T-helper 9 cell (primary cell): Measurements from ENCODE around the gene UNC79.

ENCODE experiments used
- DNase-seq: peaks from one replicate; pipeline ENCODE4 v3.0.0-alpha.2; 2020

Gene UNC79

DNA sequence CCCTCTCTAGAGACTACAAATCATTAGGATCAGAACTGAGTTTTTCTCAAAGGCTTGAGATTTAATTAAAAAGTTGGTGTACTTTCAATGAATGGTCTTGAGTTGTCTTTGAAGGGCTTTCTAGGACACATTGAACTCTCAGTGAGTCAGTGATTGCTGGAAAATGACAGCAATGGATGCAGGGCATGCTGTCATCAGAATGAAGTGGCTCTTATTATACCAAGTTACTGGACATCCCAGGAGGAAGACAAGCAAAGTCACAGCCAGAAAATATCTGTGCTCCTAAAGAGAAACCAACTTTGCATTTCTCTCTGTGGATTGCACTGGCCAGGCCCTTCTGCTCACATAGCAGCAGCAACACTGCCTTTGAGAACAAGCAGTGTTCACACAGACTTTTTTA is 244.9 kb downstream of the UNC79 start:
- DNase-seq, result no peak

DNA sequence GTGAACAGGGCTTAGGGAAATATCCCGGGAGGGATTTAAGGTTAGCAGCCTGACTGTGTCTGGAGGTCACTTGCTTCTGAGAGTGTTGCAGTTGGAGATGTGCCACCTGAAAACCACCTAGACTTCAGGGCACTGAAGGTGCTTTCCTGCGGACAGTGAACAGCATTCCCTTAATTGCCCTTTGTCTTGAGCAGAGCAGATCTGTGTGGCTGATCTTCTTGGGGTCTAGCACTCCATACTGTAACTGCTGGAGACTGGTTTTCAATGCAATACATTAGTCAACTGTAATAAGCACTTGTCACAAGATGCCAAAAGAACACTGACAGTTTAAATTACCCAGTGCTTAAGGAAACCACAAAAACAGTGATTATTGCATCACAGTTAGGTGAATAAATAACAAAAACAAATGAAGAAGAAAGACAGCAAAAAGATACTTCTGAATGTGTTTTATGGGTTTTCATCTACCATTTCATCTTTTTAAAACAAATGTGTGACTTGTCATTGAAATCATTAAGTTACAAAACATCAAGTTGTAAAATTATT is 245.7 kb downstream of the UNC79 start:
- DNase-seq, result no peak

DNA sequence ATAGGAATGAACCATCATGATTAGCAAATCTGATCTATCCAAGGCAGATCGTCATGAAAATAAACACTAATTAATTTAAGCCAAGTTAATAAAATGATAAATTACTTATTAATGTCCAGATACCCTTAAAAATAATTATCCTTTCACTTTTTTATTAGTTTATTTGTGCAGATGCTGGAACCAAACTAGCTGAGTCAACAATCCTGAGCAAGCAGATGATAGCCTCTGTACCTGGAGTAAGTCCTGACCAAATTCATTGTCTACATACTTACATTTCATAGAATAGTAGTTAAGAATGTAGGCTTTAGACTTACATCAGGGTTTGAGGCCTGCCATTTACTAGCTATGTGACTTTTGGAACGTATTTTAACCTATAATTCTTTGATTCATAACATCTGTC is 251.7 kb downstream of the UNC79 start:
- DNase-seq, result no peak

DNA sequence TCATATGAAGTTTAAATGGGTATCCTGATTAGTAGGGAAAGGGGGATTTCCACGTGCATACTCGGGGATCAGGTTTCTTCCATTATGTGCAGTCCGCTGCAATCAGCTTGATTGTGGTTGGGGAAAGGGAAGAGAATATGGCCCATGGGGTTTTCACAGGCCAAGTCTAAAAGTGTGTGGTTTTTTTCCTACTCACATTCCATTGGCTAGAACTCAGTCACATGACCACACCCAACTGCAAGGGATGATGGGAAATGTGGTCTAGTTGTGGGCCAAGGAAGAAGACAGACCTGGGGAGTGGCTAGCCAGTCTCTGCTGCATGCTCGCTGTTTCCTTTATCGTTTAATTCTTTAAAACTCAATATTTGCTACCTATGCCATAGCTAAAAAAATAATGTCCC is 252.5 kb downstream of the UNC79 start:
- DNase-seq, result no peak

DNA sequence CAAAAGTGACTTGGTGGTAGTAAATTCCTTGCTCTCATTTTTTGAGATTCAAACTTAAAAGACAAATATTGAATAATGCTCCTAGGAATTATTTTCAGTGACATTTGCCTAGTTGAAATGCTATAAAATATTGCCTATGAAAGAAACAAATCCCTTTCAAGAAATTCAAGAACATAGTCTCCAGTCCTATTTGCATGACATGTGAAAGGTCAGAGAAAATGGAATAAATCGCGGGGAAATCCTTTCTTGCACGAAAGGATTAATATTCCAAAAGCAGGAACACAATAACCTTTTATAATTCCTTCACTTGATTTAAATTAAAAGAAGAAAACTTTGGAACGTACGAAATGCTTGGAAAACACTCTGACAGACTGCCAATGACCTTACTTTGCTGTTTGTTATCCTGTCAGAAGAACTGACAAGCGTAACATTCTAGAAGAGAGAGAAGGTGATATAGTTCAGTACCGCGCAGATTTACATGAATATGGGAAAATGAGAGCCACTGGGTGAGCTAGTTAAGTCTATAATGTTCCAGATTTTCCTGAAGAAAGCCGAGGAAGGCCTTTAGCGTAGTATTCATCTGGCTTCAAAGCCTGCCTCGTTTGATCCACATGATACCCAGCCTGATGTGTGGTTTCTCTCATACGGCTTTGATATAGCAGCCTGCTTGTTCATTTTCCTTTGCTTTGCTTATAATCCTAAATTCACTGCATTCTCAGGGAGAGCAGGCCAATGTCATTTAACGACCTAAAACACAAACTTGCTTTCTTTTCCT is 254.6 kb downstream of the UNC79 start:
- no peak for DNase-seq

DNA sequence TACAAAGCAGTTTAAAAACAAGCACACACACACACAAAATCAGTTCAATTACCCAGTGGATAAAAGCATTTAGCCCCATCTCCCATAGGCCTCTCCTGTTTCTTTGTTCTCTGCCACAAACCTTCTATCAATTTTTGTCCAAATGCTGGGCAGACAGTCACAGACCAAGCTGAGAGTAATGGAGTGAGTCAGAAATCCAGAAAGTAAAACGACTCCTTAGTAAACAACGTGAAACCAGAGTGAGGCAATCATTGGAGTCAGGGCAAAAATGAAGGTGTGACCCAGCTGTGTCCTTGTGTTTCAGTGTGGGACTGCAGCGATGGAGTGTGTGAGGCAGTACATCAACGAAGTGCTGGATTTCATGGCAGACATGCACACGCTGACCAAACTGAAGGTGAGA is 255.5 kb downstream of the UNC79 start:
- no peak for DNase-seq

DNA sequence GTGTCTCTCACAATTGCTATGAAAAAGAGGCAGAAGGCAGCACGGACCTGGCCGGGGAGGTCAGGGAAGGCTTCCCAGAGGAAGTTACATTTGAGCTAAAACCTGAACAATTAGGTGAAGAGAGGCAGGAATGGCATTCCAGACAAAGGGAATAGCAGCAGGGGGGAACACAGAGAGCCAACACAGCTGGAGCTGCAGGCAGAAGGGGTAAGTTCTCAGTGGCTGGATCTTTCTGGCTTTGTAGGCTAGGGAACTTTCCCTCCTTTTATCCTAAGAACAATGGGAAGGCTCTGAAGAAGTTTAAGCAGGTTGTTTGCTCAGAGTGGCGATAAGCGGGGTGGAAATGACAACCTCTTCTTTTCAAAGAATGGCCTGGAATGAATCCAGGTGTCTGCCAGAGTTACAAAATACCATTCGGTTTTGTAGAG is 257.5 kb downstream of the UNC79 start:
- no peak for DNase-seq

DNA sequence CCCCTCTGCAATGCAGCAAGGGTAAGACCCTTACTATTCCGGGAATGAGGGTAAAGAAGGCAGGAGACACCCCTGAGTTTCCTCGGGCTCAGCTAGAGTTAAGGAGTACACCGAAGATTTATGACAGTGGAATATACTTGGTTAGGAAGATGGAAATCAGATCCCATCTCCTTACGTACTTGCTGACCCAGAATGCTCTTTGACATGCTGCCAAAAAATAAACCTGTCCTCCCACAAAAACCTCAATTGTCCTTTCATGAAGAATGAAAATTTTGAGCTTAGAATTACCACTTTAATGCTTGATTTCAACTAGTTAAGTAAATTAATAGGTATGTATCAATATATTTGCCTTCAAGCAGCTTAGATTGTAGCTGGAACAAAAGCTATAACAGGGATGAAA is 258.1 kb downstream of the UNC79 start:
- DNase-seq, result no peak

DNA sequence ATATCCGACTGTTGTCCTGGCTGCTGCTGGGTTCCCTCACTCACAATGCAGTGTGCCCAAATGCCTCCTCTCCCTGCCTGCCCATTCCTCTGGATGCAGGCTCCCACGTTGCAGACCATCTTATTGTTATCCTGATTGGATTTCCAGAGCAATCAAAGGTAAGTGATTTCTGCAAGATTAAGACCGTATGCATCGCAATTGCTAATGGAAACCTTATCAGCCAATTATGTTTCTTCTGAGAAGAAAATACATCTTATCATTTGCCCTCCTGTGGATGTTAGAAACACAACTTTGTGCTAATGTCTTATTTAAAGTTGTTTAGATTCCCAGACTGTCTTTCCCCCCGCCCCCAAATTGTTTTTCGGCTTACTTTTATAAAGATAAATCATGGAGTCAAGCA is 259.4 kb downstream of the UNC79 start:
- DNase-seq, result no peak

DNA sequence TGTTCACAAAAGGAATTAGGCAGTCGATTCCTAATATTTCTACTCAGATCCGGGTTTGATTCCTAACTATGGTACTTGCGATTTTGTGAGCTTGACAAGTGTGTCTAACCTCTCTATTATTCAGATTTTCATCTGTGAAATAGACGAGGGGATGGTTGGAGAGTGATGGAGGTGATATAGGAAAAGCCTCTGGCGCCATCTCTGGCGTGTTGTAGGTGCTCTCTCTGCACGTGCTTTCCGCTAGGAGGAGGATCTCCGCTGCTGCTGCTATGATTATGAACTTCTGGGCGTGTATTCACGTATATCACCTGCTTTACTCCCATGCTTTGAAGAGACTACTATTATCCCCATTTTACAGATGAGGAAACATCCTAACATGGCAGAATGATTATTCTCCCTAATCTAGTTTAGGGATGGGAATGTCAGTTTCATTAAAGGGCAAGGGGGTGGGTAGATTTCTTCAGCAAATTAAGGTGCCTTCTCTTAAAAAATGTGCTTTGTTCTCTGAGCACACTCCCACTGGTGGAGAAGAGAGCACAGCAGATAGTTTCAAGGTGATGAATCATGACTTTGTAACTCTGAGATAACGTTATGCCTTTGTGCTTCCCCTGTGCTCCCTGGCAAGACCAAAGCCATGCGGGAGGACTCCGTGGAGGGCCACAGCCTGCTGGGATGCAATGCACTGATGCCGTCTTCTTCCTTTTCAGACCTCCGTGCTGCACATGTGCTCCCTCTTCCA is 260.5 kb downstream of the UNC79 start:
- no peak for DNase-seq

DNA sequence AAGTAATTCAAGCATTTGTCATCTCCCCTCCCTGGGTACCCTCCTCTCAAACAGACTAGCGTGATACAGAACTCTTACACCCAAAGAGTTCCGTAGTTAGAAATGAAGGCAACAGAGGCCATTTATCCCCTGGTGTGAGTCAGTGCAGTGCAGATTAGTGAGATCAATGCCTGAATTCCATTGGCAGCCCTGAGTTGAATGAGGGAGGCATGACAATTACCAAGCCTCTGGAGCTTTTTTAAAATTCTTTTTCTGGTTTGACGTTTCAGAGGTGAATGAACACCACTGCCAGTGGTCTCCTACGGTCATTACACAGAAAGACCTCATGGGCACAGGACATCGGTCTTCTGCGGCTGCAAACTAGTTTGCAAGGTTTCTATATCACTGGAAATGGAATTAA is 263.2 kb downstream of the UNC79 start:
- DNase-seq, result no peak

DNA sequence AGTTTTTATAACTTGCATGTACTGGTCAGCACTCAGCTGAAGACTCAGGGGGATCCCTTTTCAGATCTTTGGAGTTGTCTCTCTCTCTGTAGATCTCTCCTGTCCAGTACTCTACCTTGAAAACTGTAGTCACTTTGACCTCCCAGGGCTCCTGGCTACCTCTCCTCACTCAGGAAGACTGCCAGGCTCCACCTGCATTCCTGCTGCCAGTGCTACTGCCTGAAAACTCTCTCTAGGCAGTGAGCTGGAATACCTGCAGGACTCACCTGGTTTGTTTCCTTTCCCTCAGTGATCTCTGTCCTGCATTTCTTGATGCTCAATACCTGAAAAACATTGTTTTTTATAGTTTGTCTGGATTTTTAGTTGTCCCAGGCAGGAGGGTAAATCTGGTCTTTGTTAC is 270.2 kb downstream of the UNC79 start:
- no peak for DNase-seq

DNA sequence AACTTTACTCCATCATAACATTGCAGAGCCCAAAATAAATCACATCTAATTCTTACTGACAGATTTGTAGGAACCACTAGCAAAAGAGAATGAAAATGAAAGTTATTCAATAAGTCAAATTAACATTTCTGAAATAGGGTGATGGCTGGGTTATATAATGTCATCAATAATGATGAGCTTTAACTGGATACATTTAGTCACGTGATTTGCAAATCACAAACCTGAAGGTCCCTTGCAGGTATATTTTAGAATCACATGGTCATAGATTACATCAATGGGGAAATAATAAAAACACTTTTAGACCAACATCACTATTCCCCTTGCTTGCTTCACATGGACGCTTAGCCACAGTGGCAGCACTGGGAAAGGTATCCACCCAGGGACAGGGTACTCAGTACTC is 270.8 kb downstream of the UNC79 start:
- no peak for DNase-seq

DNA sequence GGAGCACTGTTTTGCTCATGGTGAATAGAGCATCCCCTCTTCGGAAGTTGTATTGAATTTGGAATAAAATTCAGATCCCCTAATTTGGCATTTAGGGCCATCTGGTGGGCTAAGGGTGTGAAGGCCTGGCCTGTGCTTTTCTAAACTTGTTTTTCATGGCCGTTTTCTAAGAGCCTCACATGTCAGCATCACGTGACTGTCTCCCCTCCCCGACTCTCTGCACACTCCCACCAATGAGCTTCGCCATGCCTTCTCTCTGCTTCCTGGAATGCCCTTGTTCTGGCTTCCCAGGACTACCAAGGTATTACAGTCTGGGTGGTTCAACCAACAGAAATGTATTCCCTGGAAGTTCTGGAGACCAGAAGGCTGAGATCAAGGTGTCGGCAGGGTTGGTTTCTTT is 272.2 kb downstream of the UNC79 start:
- DNase-seq, result no peak

DNA sequence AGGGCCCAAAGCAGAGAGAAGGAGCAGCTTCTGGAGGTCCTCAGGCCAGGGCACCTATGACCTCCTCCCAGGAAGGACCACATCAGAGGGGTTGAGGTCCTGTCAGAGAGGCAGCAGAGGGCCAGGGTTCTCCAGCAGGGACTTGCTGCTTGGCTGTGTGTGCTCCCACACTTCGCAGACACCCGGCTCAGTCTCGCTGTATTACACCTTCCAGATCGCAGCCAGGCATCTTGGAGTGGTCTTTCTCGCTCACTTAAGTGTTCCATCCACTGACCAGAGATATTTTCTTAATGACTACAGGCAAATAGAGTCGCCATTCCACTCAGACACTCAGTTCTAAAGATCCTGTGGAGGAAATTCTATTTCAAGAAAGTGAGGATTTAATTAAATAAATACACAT is 273.2 kb downstream of the UNC79 start:
- DNase-seq, result no peak

DNA sequence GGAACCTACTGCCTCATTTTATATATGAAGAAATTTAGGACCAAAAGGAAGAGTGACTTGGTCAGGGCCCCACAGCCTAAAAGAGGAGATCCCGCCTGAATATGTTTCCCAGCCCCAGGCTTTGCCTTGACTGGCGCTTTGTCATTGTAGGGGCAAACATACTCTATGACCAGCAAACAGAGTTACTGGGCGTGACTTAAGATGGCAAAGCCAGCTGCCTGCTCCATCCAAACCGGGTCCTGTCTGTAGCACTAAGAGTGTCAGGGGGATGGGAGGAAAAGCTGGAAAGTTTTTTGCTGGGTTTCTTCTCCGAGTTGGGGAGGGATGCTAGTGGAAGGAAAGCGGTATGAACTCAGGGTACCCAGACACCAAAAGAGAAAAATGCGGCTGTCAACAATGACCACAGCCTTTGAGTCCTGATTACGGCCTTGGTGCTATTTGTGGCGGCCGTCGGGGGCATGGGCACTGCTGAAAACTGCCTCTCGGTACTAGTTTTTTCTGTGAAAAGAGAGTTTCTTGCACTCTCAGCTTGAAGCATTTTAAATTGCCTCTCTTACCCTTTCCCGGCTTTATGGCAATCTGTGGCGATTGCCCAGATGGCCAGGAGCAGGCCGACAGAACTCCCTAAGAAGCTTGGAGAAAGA is 274.9 kb downstream of the UNC79 start:
- no peak for DNase-seq

DNA sequence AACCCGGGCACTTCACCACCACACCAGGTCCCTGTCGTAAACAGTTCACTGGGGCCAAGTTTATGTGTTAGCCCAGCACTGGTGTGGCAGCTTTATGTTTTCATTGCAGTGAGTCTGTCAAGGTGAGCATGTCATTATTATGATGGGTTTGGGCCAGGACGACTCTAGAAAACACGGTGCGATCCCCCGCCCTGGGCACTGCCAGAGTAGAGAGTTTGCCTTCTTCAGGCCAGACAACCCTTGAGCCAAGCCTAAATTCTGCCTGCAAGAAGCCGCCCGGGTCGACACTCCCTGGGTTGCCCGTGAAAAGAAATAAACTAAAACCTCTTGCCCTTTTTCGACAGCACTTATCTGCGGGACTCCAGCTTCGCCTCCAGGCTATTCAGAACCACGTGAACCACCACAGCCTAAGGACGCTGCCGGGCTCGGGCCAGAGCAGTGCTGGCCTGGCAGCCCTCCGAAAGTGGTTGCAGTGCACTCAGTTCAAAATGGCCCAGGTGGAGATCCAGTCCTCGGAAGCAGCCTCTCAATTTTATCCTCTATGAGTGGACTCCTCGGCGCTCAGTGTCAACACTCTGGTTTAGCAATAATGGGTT is 275.7 kb downstream of the UNC79 start:
- no peak for DNase-seq

DNA sequence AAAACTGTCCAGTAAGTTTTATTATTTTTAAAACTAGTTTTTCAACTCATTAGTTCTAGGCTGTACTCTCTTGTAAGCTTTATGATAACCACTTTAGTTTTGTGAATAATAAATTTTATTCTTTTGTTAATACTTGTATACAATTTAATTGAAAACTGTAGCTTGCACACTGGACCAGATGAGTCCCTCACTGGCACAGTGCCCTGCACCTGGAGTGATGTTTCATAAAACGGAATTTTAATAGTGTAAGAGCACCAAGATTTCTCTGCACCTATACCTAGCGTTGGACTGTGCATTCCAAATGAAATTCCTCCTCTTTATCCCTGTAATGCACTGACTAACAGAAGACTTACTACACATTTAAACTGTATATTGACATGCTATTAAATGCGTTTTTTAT is 276.7 kb downstream of the UNC79 start:
- no peak for DNase-seq

DNA sequence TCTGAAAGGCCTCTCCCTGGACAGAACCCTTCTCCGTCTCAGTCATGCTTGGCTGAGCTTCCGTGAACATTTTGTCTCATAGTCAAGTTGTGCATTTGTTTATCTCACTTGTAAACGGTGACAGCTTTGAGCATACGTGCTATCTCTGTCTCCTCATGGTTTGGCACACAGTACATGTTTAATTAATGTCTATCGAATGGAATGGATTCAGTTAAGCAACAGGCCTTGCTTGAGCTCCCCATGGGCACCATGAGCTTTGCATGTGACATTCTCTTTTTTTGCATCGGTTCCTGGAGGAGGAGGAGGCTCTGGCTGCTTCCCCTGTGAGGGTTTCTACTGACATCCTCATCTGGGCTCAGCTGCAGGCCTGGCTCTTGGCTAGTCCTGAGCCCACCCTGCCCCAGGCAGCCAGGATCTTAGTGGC is 277.6 kb downstream of the UNC79 start:
- no peak for DNase-seq

DNA sequence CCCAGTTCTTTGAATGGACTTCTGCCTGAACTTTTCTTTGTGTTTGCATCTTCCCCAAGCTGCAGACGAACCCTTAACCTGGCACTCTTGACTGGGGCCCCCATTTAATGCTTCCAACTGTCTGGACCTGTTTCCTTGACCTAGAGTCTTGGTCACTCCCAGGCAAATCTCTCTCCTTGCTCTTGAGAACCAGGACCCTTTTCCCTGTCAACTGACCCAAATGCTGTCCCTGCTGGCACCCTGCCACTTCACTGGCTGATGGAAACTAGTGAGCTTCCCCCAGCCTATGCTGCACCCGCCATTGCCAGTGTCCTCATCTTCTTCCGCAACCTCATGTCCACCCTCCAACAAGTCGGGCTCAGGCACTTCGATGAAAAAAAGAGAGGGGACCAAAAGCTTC is 278.1 kb downstream of the UNC79 start:
- no peak for DNase-seq

DNA sequence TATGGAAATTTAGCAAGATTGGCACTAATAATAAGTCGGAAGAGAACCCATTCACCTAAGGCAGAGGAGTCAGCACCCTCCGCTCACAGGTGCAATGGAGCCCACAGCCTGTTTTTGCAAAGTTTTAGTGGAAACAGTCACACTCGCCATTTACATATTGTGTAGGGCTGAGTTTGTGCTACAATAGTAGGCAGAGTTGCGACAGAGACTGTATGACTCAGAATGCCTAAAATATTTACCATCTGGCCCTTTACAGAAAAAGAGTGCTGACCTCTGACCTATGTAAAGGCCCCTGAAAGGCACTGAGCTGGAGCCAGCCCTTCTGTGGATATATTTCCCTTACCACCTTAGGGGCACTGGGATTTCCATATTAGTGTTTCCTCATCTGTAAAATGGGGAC is 278.5 kb downstream of the UNC79 start:
- DNase-seq, result no peak

DNA sequence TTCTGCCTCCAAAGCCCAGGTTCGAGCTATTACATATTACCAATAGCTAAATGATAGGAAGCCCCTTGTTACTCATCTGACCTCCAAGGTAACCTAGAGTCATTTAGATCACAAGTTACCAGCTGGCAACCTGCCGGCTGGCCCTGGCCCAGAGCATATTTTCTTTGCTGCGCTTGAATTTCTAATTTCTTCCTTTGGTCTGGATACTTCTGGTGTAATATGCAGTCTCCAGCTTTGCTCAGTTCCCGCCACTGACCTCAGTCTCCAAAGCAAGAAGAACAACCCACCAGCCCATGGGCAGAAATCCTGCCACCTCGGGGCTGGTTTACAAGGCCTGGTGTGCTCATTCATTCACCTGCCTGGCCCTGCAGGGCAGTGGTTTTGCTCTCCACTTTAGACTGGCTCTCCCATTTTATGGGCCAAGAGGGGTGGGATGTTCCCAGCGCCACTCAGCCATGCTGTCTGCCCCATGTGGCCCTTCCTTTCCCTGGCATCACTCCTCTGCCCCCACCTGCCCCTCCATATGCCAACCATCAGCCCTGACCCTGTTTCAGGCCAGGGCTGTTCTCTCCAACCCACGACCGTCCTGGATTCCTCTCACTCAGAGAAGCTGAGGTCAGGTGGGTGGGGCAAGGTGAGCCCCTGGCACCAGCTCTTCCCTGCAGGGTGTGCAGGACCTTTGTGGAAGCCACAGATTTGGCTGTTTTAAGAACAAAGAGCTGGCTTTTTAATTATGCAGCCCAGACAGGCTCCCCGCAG is 281.5 kb downstream of the UNC79 start:
- no peak for DNase-seq
